ENCODE data around the gene IGFL3.

The IGFL3 gene

GRCh38 chr19:46076031-46076880, 48.2 kb downstream of the IGFL3 start:
- DNase-seq: no peak

DNA sequence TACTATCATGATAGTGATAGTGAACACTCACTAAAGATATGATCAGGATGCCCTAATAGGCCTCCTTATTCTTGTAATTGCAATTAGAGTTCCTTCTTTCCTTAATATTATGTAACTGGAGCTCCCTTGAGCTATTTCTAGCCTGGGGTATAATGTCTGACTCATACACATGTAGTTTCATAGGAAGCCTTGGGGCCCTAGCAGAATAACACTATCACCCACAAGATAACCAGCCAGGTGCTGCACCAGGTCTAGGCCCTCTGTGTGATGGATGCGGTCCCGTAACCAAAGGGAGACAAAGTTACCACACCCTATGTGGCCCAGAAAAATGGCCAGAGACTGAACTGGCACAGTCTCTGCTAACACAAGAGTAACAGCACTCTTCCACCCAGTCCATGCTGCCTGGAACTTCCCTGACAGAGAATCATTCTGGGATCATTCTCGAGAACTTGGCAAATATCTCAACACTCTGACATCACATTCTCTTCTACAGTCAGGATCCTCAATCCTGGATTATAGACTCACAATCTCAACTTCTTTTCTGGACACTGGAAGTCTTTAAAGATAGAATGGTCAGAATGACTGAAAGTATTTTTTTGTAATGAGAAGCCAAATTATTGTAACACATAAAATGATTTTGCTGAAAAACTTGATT, 51.1 kb downstream of the IGFL3 start:
- no peak for DNase-seq
